Skeletal muscle cell (primary cell): Measurements from ENCODE around the gene TNIK.
"Not testable (repeated sequence)": the region's sequence is repeated elsewhere in the genome, so short reads cannot be mapped to it uniquely, and the experiment has no call there.

Source experiments
- DNase-seq: peaks from one replicate; pipeline ENCODE4 v3.0.0-alpha.2; 2010; ENCODE audit warnings: low read depth
- H3K4me3 ChIP-seq: 2 replicates; pipeline ENCODE4 v1.5.1; 2011; ENCODE audit warnings: low read depth, mild to moderate bottlenecking, control low read depth, low read length, moderate library complexity

TNIK gene

GRCh38 chr3:171138027-171138426, 322.2 kb downstream of the TNIK start:
- DNase-seq = no peak
- H3K4me3 ChIP-seq = no peak overlapping the region

GRCh38 chr3:171135549-171135948, 324.7 kb downstream of the TNIK start:
- DNase-seq = no peak
- H3K4me3 ChIP-seq = no peak overlapping the region

- DNase-seq = no peak
- H3K4me3 ChIP-seq = no peak overlapping the region
These were observed 326.2 kb downstream of the TNIK start for GRCh38 chr3:171133796-171134569.

- DNase-seq = no peak
- H3K4me3 ChIP-seq = no peak overlapping the region
These were observed 326.9 kb downstream of the TNIK start for GRCh38 chr3:171133337-171133736.

GRCh38 chr3:171132873-171133272, 327.3 kb downstream of the TNIK start:
- peak; percentile 83 for DNase-seq
- no peak overlapping the region for H3K4me3 ChIP-seq

GRCh38 chr3:171129827-171130226, 330.4 kb downstream of the TNIK start:
- no peak for DNase-seq
- H3K4me3 ChIP-seq = no peak overlapping the region

GRCh38 chr3:171127611-171128010, 332.6 kb downstream of the TNIK start:
- no peak for DNase-seq
- no peak overlapping the region for H3K4me3 ChIP-seq

- H3K4me3 ChIP-seq = no peak overlapping the region
- no peak for DNase-seq
These were observed 333.6 kb downstream of the TNIK start for GRCh38 chr3:171126478-171127209.

GRCh38 chr3:171125010-171125409, 335.2 kb downstream of the TNIK start:
- DNase-seq = no peak

GRCh38 chr3:171123915-171124314, 336.3 kb downstream of the TNIK start:
- H3K4me3 ChIP-seq = no peak overlapping the region
- DNase-seq = no peak

More at GRCh38 chr3:171125010-171125409, 335.2 kb downstream of the TNIK start:
- no peak overlapping the region for H3K4me3 ChIP-seq

GRCh38 chr3:171122861-171123260, 337.3 kb downstream of the TNIK start:
- no peak for DNase-seq
- no peak overlapping the region for H3K4me3 ChIP-seq

- DNase-seq = no peak
- no peak overlapping the region for H3K4me3 ChIP-seq
These were observed 338.0 kb downstream of the TNIK start for GRCh38 chr3:171122240-171122639.

GRCh38 chr3:171121801-171122200, 338.4 kb downstream of the TNIK start:
- DNase-seq = no peak
- no peak overlapping the region for H3K4me3 ChIP-seq

- H3K4me3 ChIP-seq, DNase-seq: not testable (repeated sequence)
These were observed 340.8 kb downstream of the TNIK start for GRCh38 chr3:171119402-171119801.

GRCh38 chr3:171118993-171119392, 341.2 kb downstream of the TNIK start:
- H3K4me3 ChIP-seq = not testable (repeated sequence)

GRCh38 chr3:171116824-171117395, 343.3 kb downstream of the TNIK start:
- no peak overlapping the region for H3K4me3 ChIP-seq
- no peak for DNase-seq

More at GRCh38 chr3:171118993-171119392, 341.2 kb downstream of the TNIK start:
- not testable (repeated sequence) for DNase-seq

GRCh38 chr3:171116365-171116764, 343.8 kb downstream of the TNIK start:
- H3K4me3 ChIP-seq = no peak overlapping the region
- no peak for DNase-seq

- H3K4me3 ChIP-seq = no peak overlapping the region
- DNase-seq = no peak
These were observed 344.5 kb downstream of the TNIK start for GRCh38 chr3:171115667-171116066.

GRCh38 chr3:171113716-171114115, 346.5 kb downstream of the TNIK start:
- no peak for DNase-seq
- no peak overlapping the region for H3K4me3 ChIP-seq

GRCh38 chr3:171110715-171111114, 349.5 kb downstream of the TNIK start:
- no peak for DNase-seq

More at GRCh38 chr3:171110715-171111114, 349.5 kb downstream of the TNIK start:
- H3K4me3 ChIP-seq = no peak overlapping the region
